Endothelial cell of umbilical vein (primary cell): ENCODE measurements around the gene HOXB2.

ENCODE experiments used
- CTCF ChIP-seq, 2 donors: IDR thresholded peaks; 1 replicate in 1 of 2; 2 replicates in 1 of 2; pipeline ENCODE4 v1.5.1; 2011; ENCODE audit warnings: low read length in 2 of 2, mild to moderate bottlenecking in 2 of 2, moderate library complexity in 2 of 2, control low read depth in 1 of 2, inconsistent platforms in 1 of 2, low read depth in 1 of 2; ENCODE audit not compliant: insufficient read depth in 1 of 2; ENCODE audit errors: extremely low read depth in 1 of 2
- EZH2 ChIP-seq: IDR thresholded peaks from 2 replicates; pipeline ENCODE4 v1.6.1; 2012; ENCODE audit warnings: borderline replicate concordance, low read depth, mild to moderate bottlenecking, moderate library complexity, low read length, inconsistent platforms; ENCODE audit not compliant: severe bottlenecking
- FOS ChIP-seq: IDR thresholded peaks from 2 replicates; pipeline ENCODE4 v1.6.1; 2011; ENCODE audit warnings: mild to moderate bottlenecking, low read length, moderate library complexity, borderline replicate concordance; ENCODE audit not compliant: insufficient read depth
- JUN ChIP-seq: IDR thresholded peaks from 2 replicates; pipeline ENCODE4 v1.6.1; 2011; ENCODE audit warnings: borderline replicate concordance, low read depth; ENCODE audit not compliant: insufficient read length, insufficient read depth
- MAX ChIP-seq: IDR thresholded peaks from 2 replicates; pipeline ENCODE4 v1.6.1; 2011; ENCODE audit not compliant: insufficient read depth, insufficient read length
- POLR2A ChIP-seq: IDR thresholded peaks from 2 replicates; pipeline ENCODE4 v1.6.1; 2012; ENCODE audit warnings: low read depth, mild to moderate bottlenecking, control low read depth, low read length
- POLR2AphosphoS5 ChIP-seq: IDR thresholded peaks from 2 replicates; pipeline ENCODE4 v1.6.1; 2012; ENCODE audit warnings: low read depth, mild to moderate bottlenecking, control low read depth, low read length, moderate library complexity; ENCODE audit not compliant: insufficient read depth

GRCh38 chr17:48577946-48578615 lies 33.2 kb upstream of the HOXB2 start, which contains the start of gene HOXB4:
- TF ChIP-seq POLR2A (no peak), CTCF (IDR thresholded peaks at IDR 0.05; ENCODE audit: extremely low read depth in 1 of 2, insufficient read depth in 1 of 2, low read depth in 1 of 2, low read length in 2 of 2) (no peak), FOS (peak; percentile 8), EZH2 (no peak), POLR2AphosphoS5 (no peak), MAX (peak; percentile 87), JUN (no peak)
